Measurements from ENCODE around the gene ZNF444.

Gene ZNF444

DNA sequence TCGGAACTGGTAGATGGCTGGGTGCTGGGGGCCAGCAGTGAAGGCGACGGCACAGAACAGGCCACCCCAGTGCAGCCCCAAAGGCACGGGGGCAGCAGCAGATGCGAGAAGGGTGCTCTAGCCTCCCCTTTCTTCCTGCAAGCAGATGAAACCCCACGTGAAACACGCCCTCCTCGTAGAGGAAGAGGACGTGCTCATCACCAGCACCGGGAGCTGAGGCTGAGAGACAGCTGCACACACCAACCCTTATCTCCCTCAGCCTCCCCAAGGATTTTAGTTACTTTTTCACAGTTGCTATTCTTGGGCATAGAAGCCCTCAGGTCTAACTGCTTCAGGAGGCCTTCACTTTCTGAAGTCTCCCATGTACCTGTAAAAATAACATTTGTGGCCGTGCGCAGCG, 31.9 kb upstream of the ZNF444 start:
- no peaks in the 10 kb centered on the region for H3K27me3 ChIP-seq (ENCODE audit: insufficient read depth, low read length, poor library complexity)
- H3K4ac ChIP-seq (ENCODE audit: low read depth, low read length), result no peak overlapping the region
- no peaks in the 10 kb centered on the region for H3K36me3 ChIP-seq (ENCODE audit: control insufficient read depth, insufficient read depth, low read length)
- no peak overlapping the region for H3K56ac ChIP-seq (ENCODE audit: low read length)
- no peak for DNase-seq
- no peak overlapping the region for H2BK15ac ChIP-seq (replicated peaks; ENCODE audit: low read depth)
- H2BK120ac ChIP-seq (ENCODE audit: low read depth, low read length), result no peak overlapping the region
- no peak overlapping the region for H3K4me3 ChIP-seq (ENCODE audit: low read length)
- WGBS (ENCODE audit: extremely low coverage, insufficient coverage, low lambda C conversion rate), result no CpG with 5 or more reads among the region's 13 CpGs
- no peak overlapping the region for H3K4me2 ChIP-seq (ENCODE audit: low read length)
- no peak overlapping the region for H3K27ac ChIP-seq (ENCODE audit: low read depth, low read length)
- H3K23ac ChIP-seq (ENCODE audit: low read length), result no peak overlapping the region
- H2AK5ac ChIP-seq (ENCODE audit: low read length), result no peak overlapping the region
- H3K18ac ChIP-seq (ENCODE audit: low read length), result no peak overlapping the region
- no peak overlapping the region for H4K5ac ChIP-seq (ENCODE audit: low read length)
- no peak overlapping the region for H4K8ac ChIP-seq (ENCODE audit: low read depth, low read length)
- H3K9ac ChIP-seq (ENCODE audit: low read length), result no peak overlapping the region
- H2BK5ac ChIP-seq (ENCODE audit: low read length), result no peak overlapping the region
- H3K79me2 ChIP-seq (ENCODE audit: control insufficient read depth, insufficient read depth, low read length), result peaks cover 91% of the 10 kb centered on the region
- peaks cover 3% of the 10 kb centered on the region for H3K4me1 ChIP-seq (ENCODE audit: control insufficient read depth, low read depth, low read length)
- peaks cover 21% of the 10 kb centered on the region for H3K79me1 ChIP-seq (ENCODE audit: low read length)

DNA sequence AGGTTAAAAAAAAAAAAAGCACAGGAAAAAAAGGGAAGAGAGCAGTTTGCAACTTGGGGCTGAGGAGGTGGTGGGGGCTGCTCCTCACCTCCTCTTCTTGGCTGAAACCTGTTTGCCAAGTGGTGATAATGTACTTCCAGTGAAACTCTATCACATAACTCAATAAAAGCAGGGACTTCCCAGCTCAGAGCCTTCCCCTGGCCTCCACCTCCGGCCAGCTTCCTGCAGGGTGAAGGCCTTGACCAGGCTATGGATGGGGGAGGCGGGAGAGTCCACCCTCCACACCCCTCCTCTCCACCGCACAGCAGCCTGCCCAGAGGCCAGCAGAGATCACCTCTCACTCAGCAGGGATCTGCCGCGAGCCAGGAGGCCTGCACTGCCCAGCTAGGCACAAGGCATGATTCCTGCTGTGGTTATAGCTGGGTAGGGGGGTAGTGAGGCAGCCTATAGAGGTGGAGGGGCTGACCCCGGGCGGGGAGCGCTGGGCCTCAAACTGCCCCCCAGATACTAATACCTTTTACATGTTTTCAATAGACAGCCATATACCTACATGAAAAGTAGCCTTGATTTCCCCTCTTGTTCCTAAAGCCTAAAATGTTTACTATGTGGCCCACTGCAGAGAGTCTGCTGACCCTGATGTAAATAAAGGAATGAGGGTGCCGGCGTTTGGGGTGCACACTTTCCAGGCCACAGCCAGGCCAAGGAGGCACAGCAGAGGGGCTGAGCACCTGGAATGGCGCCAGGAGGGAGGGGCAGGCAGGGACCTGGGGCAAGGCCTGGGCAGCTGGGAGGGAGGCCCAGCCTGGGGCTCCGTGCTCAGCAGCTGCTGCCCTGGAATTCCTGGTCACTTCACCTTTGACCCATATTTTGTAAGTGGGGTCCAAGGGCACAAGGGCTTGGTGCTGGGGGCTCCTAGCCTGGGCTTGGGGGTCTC, 30.3 kb upstream of the ZNF444 start:
- Histone ChIP-seq H3K4me1 (ENCODE audit: control insufficient read depth, low read depth, low read length) (peaks cover 3% of the 10 kb centered on the region), H3K9ac (ENCODE audit: low read length) (no peak overlapping the region), H2BK5ac (ENCODE audit: low read length) (no peak overlapping the region), H3K56ac (ENCODE audit: low read length) (no peak overlapping the region), H3K18ac (ENCODE audit: low read length) (no peak overlapping the region), H3K27me3 (ENCODE audit: insufficient read depth, low read length, poor library complexity) (no peaks in the 10 kb centered on the region), H4K8ac (ENCODE audit: low read depth, low read length) (no peak overlapping the region), H3K4me2 (ENCODE audit: low read length) (no peak overlapping the region), H3K79me1 (ENCODE audit: low read length) (peaks cover 23% of the 10 kb centered on the region), H2BK15ac (replicated peaks; ENCODE audit: low read depth) (no peak overlapping the region), H2BK120ac (ENCODE audit: low read depth, low read length) (no peak overlapping the region), H3K36me3 (ENCODE audit: control insufficient read depth, insufficient read depth, low read length) (no peaks in the 10 kb centered on the region), H3K23ac (ENCODE audit: low read length) (no peak overlapping the region), H4K5ac (ENCODE audit: low read length) (no peak overlapping the region), H3K4me3 (ENCODE audit: low read length) (no peak overlapping the region), H2AK5ac (ENCODE audit: low read length) (no peak overlapping the region), H3K79me2 (ENCODE audit: control insufficient read depth, insufficient read depth, low read length) (peaks cover 91% of the 10 kb centered on the region), H3K4ac (ENCODE audit: low read depth, low read length) (no peak overlapping the region), H3K27ac (ENCODE audit: low read depth, low read length) (no peak overlapping the region)
- DNase-seq, result no peak
- WGBS (ENCODE audit: extremely low coverage, insufficient coverage, low lambda C conversion rate), result no CpG with 5 or more reads among the region's 12 CpGs

- no peaks in the 10 kb centered on the region for H3K27me3 ChIP-seq (ENCODE audit: insufficient read depth, low read length, poor library complexity)
Measured at GRCh38 chr19:56111601-56112312, 29.3 kb upstream of the ZNF444 start.

GRCh38 chr19:56112313-56112709, 28.8 kb upstream of the ZNF444 start:
- no CpG with 5 or more reads among the region's 10 CpGs for WGBS (ENCODE audit: extremely low coverage, insufficient coverage, low lambda C conversion rate)
- no peak overlapping the region for H2BK120ac ChIP-seq (ENCODE audit: low read depth, low read length)
- H3K23ac ChIP-seq (ENCODE audit: low read length), result no peak overlapping the region
- H3K4me2 ChIP-seq (ENCODE audit: low read length), result no peak overlapping the region
- no peak for DNase-seq
- H3K4ac ChIP-seq (ENCODE audit: low read depth, low read length), result no peak overlapping the region
- H4K5ac ChIP-seq (ENCODE audit: low read length), result no peak overlapping the region
- H3K36me3 ChIP-seq (ENCODE audit: control insufficient read depth, insufficient read depth, low read length), result no peaks in the 10 kb centered on the region
- H2BK15ac ChIP-seq (replicated peaks; ENCODE audit: low read depth), result no peak overlapping the region
- H4K8ac ChIP-seq (ENCODE audit: low read depth, low read length), result no peak overlapping the region
- H2AK5ac ChIP-seq (ENCODE audit: low read length), result no peak overlapping the region
- H3K9ac ChIP-seq (ENCODE audit: low read length), result no peak overlapping the region
- peaks cover 3% of the 10 kb centered on the region for H3K4me1 ChIP-seq (ENCODE audit: control insufficient read depth, low read depth, low read length)
- H3K27me3 ChIP-seq (ENCODE audit: insufficient read depth, low read length, poor library complexity), result no peaks in the 10 kb centered on the region
- H3K56ac ChIP-seq (ENCODE audit: low read length), result no peak overlapping the region
- H3K79me2 ChIP-seq (ENCODE audit: control insufficient read depth, insufficient read depth, low read length), result peaks cover 90% of the 10 kb centered on the region
- no peak overlapping the region for H3K4me3 ChIP-seq (ENCODE audit: low read length)
- no peak overlapping the region for H2BK5ac ChIP-seq (ENCODE audit: low read length)
- no peak overlapping the region for H3K27ac ChIP-seq (ENCODE audit: low read depth, low read length)
- H3K18ac ChIP-seq (ENCODE audit: low read length), result no peak overlapping the region
- peaks cover 20% of the 10 kb centered on the region for H3K79me1 ChIP-seq (ENCODE audit: low read length)

More at GRCh38 chr19:56111601-56112312, 29.3 kb upstream of the ZNF444 start:
- Histone ChIP-seq H3K4ac (ENCODE audit: low read depth, low read length) (no peak overlapping the region), H3K18ac (ENCODE audit: low read length) (no peak overlapping the region), H3K4me2 (ENCODE audit: low read length) (no peak overlapping the region), H2AK5ac (ENCODE audit: low read length) (no peak overlapping the region), H2BK15ac (replicated peaks; ENCODE audit: low read depth) (no peak overlapping the region), H3K23ac (ENCODE audit: low read length) (no peak overlapping the region), H3K56ac (ENCODE audit: low read length) (no peak overlapping the region), H3K36me3 (ENCODE audit: control insufficient read depth, insufficient read depth, low read length) (no peaks in the 10 kb centered on the region), H3K79me1 (ENCODE audit: low read length) (peaks cover 23% of the 10 kb centered on the region), H4K8ac (ENCODE audit: low read depth, low read length) (no peak overlapping the region), H2BK120ac (ENCODE audit: low read depth, low read length) (no peak overlapping the region), H3K4me3 (ENCODE audit: low read length) (no peak overlapping the region), H4K5ac (ENCODE audit: low read length) (no peak overlapping the region), H2BK5ac (ENCODE audit: low read length) (no peak overlapping the region), H3K79me2 (ENCODE audit: control insufficient read depth, insufficient read depth, low read length) (peaks cover 90% of the 10 kb centered on the region), H3K27ac (ENCODE audit: low read depth, low read length) (no peak overlapping the region), H3K9ac (ENCODE audit: low read length) (no peak overlapping the region), H3K4me1 (ENCODE audit: control insufficient read depth, low read depth, low read length) (peaks cover 3% of the 10 kb centered on the region)
- whole genome bisulfite sequencing (ENCODE audit: extremely low coverage, insufficient coverage, low lambda C conversion rate), result no CpG with 5 or more reads among the region's 24 CpGs
- no peak for DNase-seq

- Histone ChIP-seq H3K27me3 (ENCODE audit: insufficient read depth, low read length, poor library complexity) (no peaks in the 10 kb centered on the region), H3K4me2 (ENCODE audit: low read length) (no peak overlapping the region), H2BK5ac (ENCODE audit: low read length) (no peak overlapping the region), H3K4me3 (ENCODE audit: low read length) (no peak overlapping the region), H3K4me1 (ENCODE audit: control insufficient read depth, low read depth, low read length) (peaks cover 3% of the 10 kb centered on the region), H2AK5ac (ENCODE audit: low read length) (no peak overlapping the region), H3K18ac (ENCODE audit: low read length) (no peak overlapping the region), H3K27ac (ENCODE audit: low read depth, low read length) (no peak overlapping the region), H3K36me3 (ENCODE audit: control insufficient read depth, insufficient read depth, low read length) (peaks cover under 1% of the 10 kb centered on the region), H4K8ac (ENCODE audit: low read depth, low read length) (no peak overlapping the region), H2BK120ac (ENCODE audit: low read depth, low read length) (no peak overlapping the region), H3K56ac (ENCODE audit: low read length) (no peak overlapping the region), H4K5ac (ENCODE audit: low read length) (no peak overlapping the region), H2BK15ac (replicated peaks; ENCODE audit: low read depth) (no peak overlapping the region), H3K23ac (ENCODE audit: low read length) (no peak overlapping the region), H3K79me2 (ENCODE audit: control insufficient read depth, insufficient read depth, low read length) (peaks cover 92% of the 10 kb centered on the region), H3K4ac (ENCODE audit: low read depth, low read length) (no peak overlapping the region), H3K9ac (ENCODE audit: low read length) (peak overlapping the region; percentile 10), H3K79me1 (ENCODE audit: low read length) (peaks cover 20% of the 10 kb centered on the region)
- WGBS (ENCODE audit: extremely low coverage, insufficient coverage, low lambda C conversion rate), result no CpG with 5 or more reads among the region's 20 CpGs
- DNase-seq, result no peak
Measured at GRCh38 chr19:56113074-56113632, 27.9 kb upstream of the ZNF444 start.
